Measurements from ENCODE around the gene OPRL1.

- TF ChIP-seq CTCF (IDR thresholded peaks at IDR 0.05; ENCODE audit: control extremely low read depth in 1 of 3, insufficient read depth in 1 of 3, low read depth in 1 of 3, low read length in 3 of 3) (no peak), RFX5 (IDR thresholded peaks at IDR 0.05; ENCODE audit: borderline replicate concordance, low read depth, low read length) (no peak), POLR2A (IDR thresholded peaks at IDR 0.05; ENCODE audit: control extremely low read depth in 1 of 2, low read depth in 2 of 2, low read length in 2 of 2) (no peak), POLR2AphosphoS5 (IDR thresholded peaks at IDR 0.05; ENCODE audit: low read depth, low read length) (no peak), RNF2 (IDR thresholded peaks at IDR 0.05; ENCODE audit: borderline replicate concordance, low read depth, low read length, missing control alignments, poor library complexity, severe bottlenecking) (no peak), CHD7 (IDR thresholded peaks at IDR 0.05; ENCODE audit: insufficient replicate concordance, low read length) (no peak), ATF3 (IDR thresholded peaks at IDR 0.05; ENCODE audit: insufficient read depth, low read depth, low read length) (no peak)
Measured at GRCh38 chr20:64082126-64082731, 2.3 kb downstream of the OPRL1 start.
